GM12874 (cell line): ENCODE data around the gene ZKSCAN1.

Experiments
- CTCF ChIP-seq: IDR thresholded peaks from 2 replicates; pipeline ENCODE4 v1.5.1; 2011; ENCODE audit warnings: low read depth, mild to moderate bottlenecking, control low read depth, low read length, moderate library complexity; ENCODE audit not compliant: insufficient read depth

The ZKSCAN1 gene

GRCh38 chr7:100059251-100059739 lies 43.9 kb downstream of the ZKSCAN1 start:
- no peak for TF ChIP-seq CTCF

- TF ChIP-seq CTCF, result no peak
Measured at GRCh38 chr7:100061518-100062193, 46.3 kb downstream of the ZKSCAN1 start.

GRCh38 chr7:100063376-100063775 lies 48.0 kb downstream of the ZKSCAN1 start:
- TF ChIP-seq CTCF, result no peak

- no peak for TF ChIP-seq CTCF
Measured at GRCh38 chr7:100064162-100064561, 48.8 kb downstream of the ZKSCAN1 start.

- no peak for TF ChIP-seq CTCF
Measured at GRCh38 chr7:100065452-100066186, 50.2 kb downstream of the ZKSCAN1 start.

- no peak for TF ChIP-seq CTCF
Measured at GRCh38 chr7:100066953-100067352, 51.6 kb downstream of the ZKSCAN1 start.

- TF ChIP-seq CTCF, result no peak
Measured at GRCh38 chr7:100069991-100070390, 54.6 kb downstream of the ZKSCAN1 start.
